ENCODE results near the gene C11orf54.

GRCh38 chr11:93744669-93745004 is 3.2 kb downstream of the C11orf54 start:
- TF ChIP-seq POLR2A (IDR thresholded peaks at IDR 0.05), result no peak
- TF ChIP-seq CTCF (IDR thresholded peaks at IDR 0.05 in 4 of 5, conservative IDR thresholded peaks at IDR 0.05 in 1 of 5), result no peak

Data from gastrocnemius medialis (tissue), 4 donors.